Gastrocnemius medialis (tissue), 4 donors: Measurements from ENCODE around the gene BCOR. TPM values are rescaled to one million over a fixed set of nuclear protein-coding genes. Genes with fewer than 3 reads are reported as not detected.
A peak's percentile ranks its signal among the peaks of the same experiment; 100 is the strongest.

Experiments
- ATAC-seq, 2 donors: fragments of 150-250 bp; one replicate each; pipeline ENCODE4 v1.9.1; 2016
- DNase-seq, 2 donors: peaks; one replicate each; pipeline ENCODE4 v3.0.0-alpha.2; 2019
- H3K27ac ChIP-seq, 4 donors: fragments of 200-600 bp; sonication (generic); 1 replicate in 1 of 4; 2 replicates in 3 of 4; pipeline ENCODE4 v1.5.1; 2016 to 2018; ENCODE audit warnings: mild to moderate bottlenecking in 2 of 4, moderate library complexity in 1 of 4
- H3K27me3 ChIP-seq, 3 donors: fragments of 200-600 bp; sonication (generic) in 2 of 3; 1 replicate in 1 of 3; 2 replicates in 2 of 3; pipeline versions ENCODE4 v1.5.1 to v1.6.0; 2016 to 2019; ENCODE audit warnings: mild to moderate bottlenecking in 1 of 3, moderate library complexity in 1 of 3
- H3K36me3 ChIP-seq, 2 donors: fragments of 200-600 bp; sonication (generic) in 1 of 2; one replicate each; pipeline ENCODE4 v1.5.1; 2017 to 2018
- H3K4me1 ChIP-seq, 2 donors: fragments of 200-600 bp; sonication (generic) in 1 of 2; one replicate each; pipeline ENCODE4 v1.5.1; 2016 to 2017; ENCODE audit warnings: mild to moderate bottlenecking in 2 of 2
- H3K4me3 ChIP-seq, 4 donors: fragments of 200-600 bp; sonication (generic) in 3 of 4; 1 replicate in 1 of 4; 2 replicates in 3 of 4; pipeline ENCODE4 v1.5.1; 2016 to 2019; ENCODE audit warnings: mild to moderate bottlenecking in 2 of 4
- H3K9me3 ChIP-seq, 3 donors: fragments of 200-600 bp; sonication (generic) in 2 of 3; 1 replicate in 1 of 3; 2 replicates in 2 of 3; pipeline ENCODE4 v1.5.1; 2016 to 2019
- CTCF ChIP-seq, 5 experiments: fragments of 450-650 bp in 3 of 5; fragments of 200-600 bp in 2 of 5; sonication (generic) in 2 of 5; IDR thresholded peaks in 4 of 5; conservative IDR thresholded peaks in 1 of 5; 1 replicate in 4 of 5; 2 replicates in 1 of 5; pipeline ENCODE4 v1.5.1; 2016 to 2019; ENCODE audit warnings: antibody characterized with exemption in 5 of 5, mild to moderate bottlenecking in 3 of 5, moderate library complexity in 3 of 5
- POLR2A ChIP-seq, 2 donors: fragments of 450-650 bp; IDR thresholded peaks; one replicate each; pipeline ENCODE4 v1.6.1; 2017; ENCODE audit warnings: antibody characterized with exemption in 2 of 2, mild to moderate bottlenecking in 2 of 2, moderate library complexity in 2 of 2
- in situ Hi-C, 4 donors: fragments of 200-750 bp; cut with MboI; loops; one replicate each; pipeline versions ENCODE4 v1.15.0 to v1.8.0; 2017; ENCODE audit warnings: low sequenced_read_pairs in 4 of 4
- intact Hi-C: fragments of 100-400 bp; cut with DNase I; formaldehyde crosslinking; loops from one replicate; pipeline ENCODE4 v1.15.1; 2023; ENCODE audit warnings: low total_unique reads
- total RNA-seq, 4 donors: library from RNA; depleted of rRNA; stranded (reverse); fragments of >200 nt; gene quantifications; one replicate each; pipeline versions ENCODE4 v1.1.0 to v1.2.3, GENCODE V29; 2016

BCOR gene
- total RNA-seq, 4 donors from 2014 or later: 6.5 to 43.8 (median 18.4) TPM

- intact Hi-C loops (no loop called here), in situ Hi-C loops (no loop called here)
- DNase-seq: no peak
- no peak overlapping the region for H3K4me3 ChIP-seq
- H3K4me1 ChIP-seq: peaks cover 5 to 9% of the 10 kb centered on the region in 2 donors
- no peaks in the 10 kb centered on the region for H3K9me3 ChIP-seq
- ATAC-seq: no peak
- H3K27me3 ChIP-seq: peaks cover 0 to 7% (median 4%) of the 10 kb centered on the region in 3 donors
- no peaks in the 10 kb centered on the region for H3K36me3 ChIP-seq
- no peak overlapping the region for H3K27ac ChIP-seq
- no peak for TF ChIP-seq CTCF (IDR thresholded peaks at IDR 0.05 in 4 of 5, conservative IDR thresholded peaks at IDR 0.05 in 1 of 5)
- TF ChIP-seq POLR2A (IDR thresholded peaks at IDR 0.05): no peak
Measured at GRCh38 chrX:40111868-40112267, 14.1 kb upstream of the BCOR start.

- Histone ChIP-seq H3K27me3 (peaks cover 0 to 15% (median 7%) of the 10 kb centered on the region in 3 donors), H3K36me3 (no peaks in the 10 kb centered on the region), H3K4me1 (peaks cover 6 to 12% of the 10 kb centered on the region in 2 donors), H3K4me3 (peak overlapping the region; percentile 53 to 79 (median 66)), H3K9me3 (no peaks in the 10 kb centered on the region), H3K27ac (peak overlapping the region; percentile 86 to 95 (median 92))
- TF ChIP-seq POLR2A (IDR thresholded peaks at IDR 0.05) (peak in 1 of 2 donors; percentile 28), CTCF (IDR thresholded peaks at IDR 0.05 in 4 of 5, conservative IDR thresholded peaks at IDR 0.05 in 1 of 5) (no peak)
- in situ Hi-C loops (no loop called here), intact Hi-C loops (loop anchor here (1.0 to 2.0 kb wide), 4 partner anchors 15 to 67 kb away; no protein-coding TSS in a partner anchor)
- DNase-seq: peak in 1 of 2 donors; percentile 60
- ATAC-seq: peak; percentile 21 to 24
Measured at GRCh38 chrX:40109288-40110008, 11.7 kb upstream of the BCOR start.

DNA sequence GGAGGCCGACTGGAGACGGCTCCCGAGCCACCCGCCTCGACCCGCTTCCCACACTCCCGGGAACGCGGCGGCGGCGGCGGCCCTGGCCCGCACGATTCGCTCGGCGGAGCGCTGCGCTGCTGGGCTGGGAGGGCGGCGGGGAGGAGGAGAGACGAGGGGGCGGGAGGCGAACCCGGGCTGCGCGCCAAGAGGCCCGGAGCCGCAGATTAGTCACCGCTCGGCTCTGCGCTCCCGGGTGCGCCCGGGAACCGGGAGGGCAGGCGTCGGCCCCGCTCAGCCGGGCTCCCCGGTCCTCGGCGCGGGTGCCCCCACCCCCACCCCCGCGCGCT is 11.2 kb upstream of the BCOR start:
- peak; percentile 71 to 82 for DNase-seq
- in situ Hi-C loops (no loop called here), intact Hi-C loops (loop anchor here (1.0 to 2.0 kb wide), 4 partner anchors 14 to 68 kb away; no protein-coding TSS in a partner anchor)
- H3K4me3 ChIP-seq: peak overlapping the region; percentile 53 to 79 (median 66)
- H3K9me3 ChIP-seq: no peaks in the 10 kb centered on the region
- TF ChIP-seq CTCF (IDR thresholded peaks at IDR 0.05 in 4 of 5, conservative IDR thresholded peaks at IDR 0.05 in 1 of 5) (no peak), POLR2A (IDR thresholded peaks at IDR 0.05) (peak; percentile 74 to 78)
- ATAC-seq: peak; percentile 37 to 43
- H3K27me3 ChIP-seq: peaks cover 0 to 15% (median 10%) of the 10 kb centered on the region in 3 donors
- H3K27ac ChIP-seq: peak overlapping the region; percentile 86 to 95 (median 92)
- H3K4me1 ChIP-seq: peaks cover 6 to 12% of the 10 kb centered on the region in 2 donors
- no peaks in the 10 kb centered on the region for H3K36me3 ChIP-seq

GRCh38 chrX:40108162-40108958 is 10.6 kb upstream of the BCOR start:
- TF ChIP-seq CTCF (IDR thresholded peaks at IDR 0.05 in 4 of 5, conservative IDR thresholded peaks at IDR 0.05 in 1 of 5): no peak
- no peak for TF ChIP-seq POLR2A (IDR thresholded peaks at IDR 0.05)
- Histone ChIP-seq H3K4me3 (peak overlapping the region; percentile 53 to 79 (median 66)), H3K9me3 (no peaks in the 10 kb centered on the region), H3K27ac (peak overlapping the region; percentile 86 to 95 (median 92)), H3K27me3 (peaks cover 0 to 15% (median 10%) of the 10 kb centered on the region in 3 donors), H3K4me1 (peaks cover 6 to 12% of the 10 kb centered on the region in 2 donors), H3K36me3 (no peaks in the 10 kb centered on the region)
- peak; percentile 7 to 22 for ATAC-seq
- intact Hi-C loops: loop anchor here (2.0 kb wide), 2 partner anchors 14 to 68 kb away; no protein-coding TSS in a partner anchor
- in situ Hi-C loops: no loop called here
- DNase-seq: peak in 1 of 2 donors; percentile 65
